MM.1S (cell line): ENCODE results near the gene CDH4.

Source experiments
- DNase-seq: peaks from one replicate; pipeline ENCODE4 v3.0.0-alpha.2; 2015
- H2AFZ ChIP-seq: fragments of 300-600 bp; sonication (generic); 2 replicates; pipeline ENCODE4 v1.6.0; 2016; ENCODE audit warnings: antibody characterized with exemption, low read length
- H3F3A ChIP-seq: fragments of 300-600 bp; sonication (generic); 2 replicates; pipeline ENCODE4 v1.6.1; 2016; ENCODE audit warnings: mild to moderate bottlenecking, antibody characterized with exemption, low read length, moderate library complexity, mixed read lengths; ENCODE audit not compliant: insufficient read depth
- H3K27ac ChIP-seq: fragments of 300-600 bp; sonication (generic); 2 replicates; pipeline ENCODE4 v1.5.1; 2016; ENCODE audit warnings: mild to moderate bottlenecking, low read length
- H3K27me3 ChIP-seq: fragments of 300-600 bp; sonication (generic); replicated peaks from 2 replicates; pipeline ENCODE4 v1.6.0; 2016; ENCODE audit warnings: low read length; ENCODE audit not compliant: insufficient read depth
- H3K36me3 ChIP-seq: fragments of 300-600 bp; sonication (generic); replicated peaks from 2 replicates; pipeline ENCODE4 v1.6.1; 2016; ENCODE audit warnings: mild to moderate bottlenecking, low read length, mixed read lengths; ENCODE audit not compliant: insufficient read depth
- H3K4me1 ChIP-seq: fragments of 300-600 bp; sonication (generic); 2 replicates; pipeline ENCODE4 v1.6.1; 2016; ENCODE audit warnings: low read length, mixed read lengths
- H3K4me2 ChIP-seq: fragments of 300-600 bp; sonication (generic); 2 replicates; pipeline ENCODE4 v1.6.0; 2016; ENCODE audit warnings: low read depth, low read length
- H3K4me3 ChIP-seq: fragments of 300-600 bp; sonication (generic); 2 replicates; pipeline ENCODE4 v1.5.1; 2016; ENCODE audit warnings: low read length, mixed read lengths
- H3K79me2 ChIP-seq: fragments of 300-600 bp; sonication (generic); 2 replicates; pipeline ENCODE4 v1.6.1; 2016; ENCODE audit warnings: mixed run types, low read length, mixed read lengths
- H3K9ac ChIP-seq: fragments of 300-600 bp; sonication (generic); 2 replicates; pipeline ENCODE4 v1.6.1; 2016; ENCODE audit warnings: low read length, mixed read lengths
- H3K9me2 ChIP-seq: fragments of 300-600 bp; sonication (generic); replicated peaks from 2 replicates; pipeline ENCODE4 v1.6.1; 2016; ENCODE audit warnings: mild to moderate bottlenecking, low read length, mixed read lengths; ENCODE audit not compliant: insufficient read depth
- H3K9me3 ChIP-seq: fragments of 300-600 bp; sonication (generic); replicated peaks from 2 replicates; pipeline ENCODE4 v1.6.1; 2016; ENCODE audit warnings: mild to moderate bottlenecking, low read length, mixed read lengths; ENCODE audit not compliant: insufficient read depth
- H4K20me1 ChIP-seq: fragments of 300-600 bp; sonication (generic); 2 replicates; pipeline ENCODE4 v1.6.1; 2016; ENCODE audit warnings: mild to moderate bottlenecking, low read length, moderate library complexity, mixed read lengths; ENCODE audit not compliant: insufficient read depth
- EZH2 ChIP-seq: fragments of 300-600 bp; sonication (generic); optimal IDR thresholded peaks from 2 replicates; pipeline ENCODE3; 2017; ENCODE audit warnings: low read depth, mild to moderate bottlenecking, antibody characterized with exemption, low read length, mixed read lengths
- EZH2phosphoT487 ChIP-seq: fragments of 300-600 bp; sonication (generic); IDR thresholded peaks from 2 replicates; pipeline ENCODE4 v1.6.1; 2018; ENCODE audit warnings: antibody characterized with exemption, low read length
- TF ChIP-seq, protein P1 (sequence below): fragments of 300-600 bp; sonication (generic); IDR thresholded peaks from 2 replicates; pipeline ENCODE4 v1.5.1; 2016; ENCODE audit warnings: antibody characterized with exemption, low read length, mixed read lengths

CDH4 gene

DNA sequence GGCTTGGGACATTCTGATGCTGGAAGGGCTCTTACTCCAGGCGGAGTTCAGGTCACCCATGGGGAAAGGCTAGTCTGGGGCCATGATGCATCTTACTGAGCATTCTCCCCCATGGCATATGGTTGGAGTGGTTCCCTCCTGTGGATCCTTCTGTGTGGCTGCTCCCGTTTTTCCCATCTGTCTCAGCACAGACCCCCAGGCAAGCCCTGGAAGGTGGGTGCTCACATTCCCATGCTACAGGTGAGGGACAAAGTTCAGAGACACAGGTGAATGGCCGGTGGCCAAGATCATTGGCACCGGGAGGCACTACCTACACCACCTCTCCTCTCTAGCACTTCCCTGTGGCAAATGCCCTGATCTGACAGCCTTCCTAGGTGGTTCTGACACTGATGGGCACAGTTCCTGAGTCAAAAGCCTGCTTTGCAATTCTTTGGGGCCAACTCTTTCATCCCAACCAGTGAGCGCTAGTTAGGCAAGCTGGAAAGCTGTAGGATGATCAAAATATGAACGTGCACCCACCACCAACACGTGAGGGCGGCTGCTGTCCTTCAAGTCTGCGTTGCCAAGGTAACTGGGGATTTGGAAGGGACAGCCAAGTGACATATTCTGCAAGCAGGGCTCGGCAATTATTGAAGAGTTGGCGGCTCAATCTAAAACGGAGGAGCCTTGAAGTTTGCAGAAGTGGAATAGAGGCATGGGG lies 124.6 kb downstream of the CDH4 start:
- H3F3A ChIP-seq, result no peaks in the 10 kb centered on the region
- no peaks in the 10 kb centered on the region for H3K4me1 ChIP-seq
- H3K9ac ChIP-seq, result no peak overlapping the region
- H3K36me3 ChIP-seq, result no peaks in the 10 kb centered on the region
- DNase-seq, result no peak
- H3K9me3 ChIP-seq, result no peaks in the 10 kb centered on the region
- no peak overlapping the region for H2AFZ ChIP-seq
- H3K4me2 ChIP-seq, result no peak overlapping the region
- no peak overlapping the region for H3K27ac ChIP-seq
- H4K20me1 ChIP-seq, result no peaks in the 10 kb centered on the region
- H3K79me2 ChIP-seq, result no peaks in the 10 kb centered on the region
- H3K27me3 ChIP-seq, result peaks cover 70% of the 10 kb centered on the region
- no peak overlapping the region for H3K4me3 ChIP-seq
- no peak for TF ChIP-seq EZH2
- TF ChIP-seq, protein P1, sequence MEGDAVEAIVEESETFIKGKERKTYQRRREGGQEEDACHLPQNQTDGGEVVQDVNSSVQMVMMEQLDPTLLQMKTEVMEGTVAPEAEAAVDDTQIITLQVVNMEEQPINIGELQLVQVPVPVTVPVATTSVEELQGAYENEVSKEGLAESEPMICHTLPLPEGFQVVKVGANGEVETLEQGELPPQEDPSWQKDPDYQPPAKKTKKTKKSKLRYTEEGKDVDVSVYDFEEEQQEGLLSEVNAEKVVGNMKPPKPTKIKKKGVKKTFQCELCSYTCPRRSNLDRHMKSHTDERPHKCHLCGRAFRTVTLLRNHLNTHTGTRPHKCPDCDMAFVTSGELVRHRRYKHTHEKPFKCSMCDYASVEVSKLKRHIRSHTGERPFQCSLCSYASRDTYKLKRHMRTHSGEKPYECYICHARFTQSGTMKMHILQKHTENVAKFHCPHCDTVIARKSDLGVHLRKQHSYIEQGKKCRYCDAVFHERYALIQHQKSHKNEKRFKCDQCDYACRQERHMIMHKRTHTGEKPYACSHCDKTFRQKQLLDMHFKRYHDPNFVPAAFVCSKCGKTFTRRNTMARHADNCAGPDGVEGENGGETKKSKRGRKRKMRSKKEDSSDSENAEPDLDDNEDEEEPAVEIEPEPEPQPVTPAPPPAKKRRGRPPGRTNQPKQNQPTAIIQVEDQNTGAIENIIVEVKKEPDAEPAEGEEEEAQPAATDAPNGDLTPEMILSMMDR, result no peak
- no peak for TF ChIP-seq EZH2phosphoT487
- H3K9me2 ChIP-seq, result no peaks in the 10 kb centered on the region

DNA sequence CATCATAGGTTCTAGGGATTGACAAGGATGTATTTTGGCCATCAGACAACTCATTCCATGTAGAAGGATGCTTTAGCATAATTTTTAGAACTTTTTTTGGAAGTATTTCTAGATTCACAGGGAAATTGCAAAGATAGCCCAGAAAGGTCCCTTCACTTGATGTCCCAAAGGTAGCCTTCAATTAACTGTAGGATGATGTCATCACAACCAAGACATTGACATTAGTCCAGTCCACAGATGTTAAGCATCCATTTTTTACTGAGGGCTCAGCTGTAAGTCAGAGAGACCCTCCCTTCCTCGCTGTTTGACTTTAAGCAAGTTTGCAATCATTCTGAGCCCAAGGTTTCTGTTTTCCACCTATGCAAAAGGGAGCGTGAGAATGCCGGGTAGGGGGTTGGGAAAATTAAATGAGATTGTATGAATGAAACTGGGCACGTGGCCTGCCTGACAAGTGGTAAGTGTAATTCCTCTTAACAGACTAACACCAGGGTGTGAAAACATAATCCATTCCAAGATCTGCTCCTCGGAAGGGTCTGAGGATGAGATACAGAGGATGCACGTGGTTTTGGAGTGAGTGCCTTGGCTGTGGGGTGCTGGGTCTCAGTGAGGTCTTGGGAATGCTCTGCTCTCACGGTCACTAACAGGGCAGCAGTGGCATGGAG lies 126.8 kb downstream of the CDH4 start:
- no peaks in the 10 kb centered on the region for H3F3A ChIP-seq
- no peak for TF ChIP-seq EZH2phosphoT487

DNA sequence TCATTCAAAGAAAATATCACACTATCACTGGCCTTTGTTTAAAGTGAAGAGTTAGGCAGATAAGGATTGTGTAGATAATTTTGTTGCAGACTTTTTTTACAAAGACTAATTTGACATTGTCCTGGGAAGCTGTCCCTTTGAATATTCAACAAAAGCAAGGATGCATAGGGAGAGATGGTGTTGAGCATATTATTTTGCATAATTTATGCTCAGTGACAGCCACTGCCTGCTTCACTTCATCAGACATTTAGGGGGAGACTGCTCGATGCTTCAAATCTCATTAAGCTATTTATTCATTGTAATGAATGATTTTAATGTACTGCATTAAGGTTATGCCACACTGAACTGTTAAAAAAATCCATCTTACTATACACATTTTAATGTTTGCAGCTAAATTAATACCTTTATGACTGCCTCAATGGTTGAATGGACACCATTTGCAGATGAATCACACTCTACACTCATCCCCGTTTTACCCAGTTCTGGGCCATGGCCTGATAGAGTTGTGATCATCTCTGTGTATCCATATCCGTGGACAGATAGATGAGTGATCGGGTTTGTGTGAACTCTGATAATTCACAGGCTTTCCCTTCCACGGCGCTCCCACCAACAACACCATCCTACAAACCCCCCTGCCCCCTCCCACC lies 128.0 kb downstream of the CDH4 start:
- H3K9me2 ChIP-seq, result no peaks in the 10 kb centered on the region
- H3K9me3 ChIP-seq, result no peaks in the 10 kb centered on the region
- H3K27ac ChIP-seq, result no peak overlapping the region
- H3K4me3 ChIP-seq, result no peak overlapping the region
- no peaks in the 10 kb centered on the region for H3K36me3 ChIP-seq
- H3K27me3 ChIP-seq, result peaks cover 52% of the 10 kb centered on the region
- H3K4me2 ChIP-seq, result no peak overlapping the region
- no peak overlapping the region for H2AFZ ChIP-seq
- H3K79me2 ChIP-seq, result no peaks in the 10 kb centered on the region
- H3K9ac ChIP-seq, result no peak overlapping the region
- H3F3A ChIP-seq, result no peaks in the 10 kb centered on the region
- no peaks in the 10 kb centered on the region for H3K4me1 ChIP-seq
- no peaks in the 10 kb centered on the region for H4K20me1 ChIP-seq
- no peak for TF ChIP-seq EZH2
- no peak for TF ChIP-seq EZH2phosphoT487
- TF ChIP-seq, protein P1, result no peak
- no peak for DNase-seq

More for the DNA sequence above, 126.8 kb downstream of the CDH4 start:
- Histone ChIP-seq H3K27me3 (peaks cover 49% of the 10 kb centered on the region), H4K20me1 (no peaks in the 10 kb centered on the region), H3K4me3 (no peak overlapping the region), H3K36me3 (no peaks in the 10 kb centered on the region), H3K27ac (no peak overlapping the region), H3K9me3 (no peaks in the 10 kb centered on the region), H2AFZ (no peak overlapping the region), H3K9me2 (no peaks in the 10 kb centered on the region), H3K4me2 (no peak overlapping the region), H3K79me2 (no peaks in the 10 kb centered on the region), H3K9ac (no peak overlapping the region), H3K4me1 (no peaks in the 10 kb centered on the region)
- DNase-seq, result no peak
